ENCODE results near the gene CD2BP2. TPM values are rescaled to one million over a fixed set of nuclear protein-coding genes. Genes with fewer than 3 reads are reported as not detected.

The CD2BP2 gene
- total RNA-seq, 1 donor from 2014 or later = 70.8 TPM

DNA sequence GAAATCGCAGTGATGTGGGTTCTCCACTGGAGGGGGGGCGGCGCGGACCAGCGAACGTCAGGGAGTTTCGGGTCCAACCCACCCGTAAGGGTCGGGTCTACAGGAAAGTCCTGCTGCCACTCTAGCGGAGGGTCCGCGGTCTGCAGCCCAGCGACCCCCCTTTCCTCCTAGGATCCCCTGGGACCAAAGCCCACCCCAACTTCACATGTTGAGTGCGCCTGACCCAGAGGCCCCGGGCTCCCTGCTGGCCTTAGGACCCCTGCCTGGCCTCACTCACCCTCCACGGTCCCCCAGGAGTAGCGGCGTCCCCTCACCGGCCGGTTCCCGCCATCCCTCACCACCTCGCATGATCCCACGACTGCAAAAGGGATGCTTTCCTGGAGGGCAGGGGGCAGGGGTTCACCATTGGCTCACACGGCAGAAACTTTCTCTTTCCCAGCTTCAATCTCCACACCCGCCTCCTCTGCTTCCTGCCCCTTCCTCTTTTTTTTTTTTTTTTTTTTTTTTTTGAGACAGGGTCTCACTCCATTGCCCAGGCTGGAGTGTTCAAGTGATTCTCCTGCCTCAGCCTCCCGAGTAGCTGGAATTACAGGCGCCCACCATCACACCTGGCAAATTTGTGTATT, 24.2 kb upstream of the CD2BP2 start:
- intact Hi-C loops (cut with micrococcal nuclease) = loop anchor here (2.0 kb wide), 2 partner anchors 156 to 314 kb away; partner anchors contain the start of genes ALDOA and ZNF747

DNA sequence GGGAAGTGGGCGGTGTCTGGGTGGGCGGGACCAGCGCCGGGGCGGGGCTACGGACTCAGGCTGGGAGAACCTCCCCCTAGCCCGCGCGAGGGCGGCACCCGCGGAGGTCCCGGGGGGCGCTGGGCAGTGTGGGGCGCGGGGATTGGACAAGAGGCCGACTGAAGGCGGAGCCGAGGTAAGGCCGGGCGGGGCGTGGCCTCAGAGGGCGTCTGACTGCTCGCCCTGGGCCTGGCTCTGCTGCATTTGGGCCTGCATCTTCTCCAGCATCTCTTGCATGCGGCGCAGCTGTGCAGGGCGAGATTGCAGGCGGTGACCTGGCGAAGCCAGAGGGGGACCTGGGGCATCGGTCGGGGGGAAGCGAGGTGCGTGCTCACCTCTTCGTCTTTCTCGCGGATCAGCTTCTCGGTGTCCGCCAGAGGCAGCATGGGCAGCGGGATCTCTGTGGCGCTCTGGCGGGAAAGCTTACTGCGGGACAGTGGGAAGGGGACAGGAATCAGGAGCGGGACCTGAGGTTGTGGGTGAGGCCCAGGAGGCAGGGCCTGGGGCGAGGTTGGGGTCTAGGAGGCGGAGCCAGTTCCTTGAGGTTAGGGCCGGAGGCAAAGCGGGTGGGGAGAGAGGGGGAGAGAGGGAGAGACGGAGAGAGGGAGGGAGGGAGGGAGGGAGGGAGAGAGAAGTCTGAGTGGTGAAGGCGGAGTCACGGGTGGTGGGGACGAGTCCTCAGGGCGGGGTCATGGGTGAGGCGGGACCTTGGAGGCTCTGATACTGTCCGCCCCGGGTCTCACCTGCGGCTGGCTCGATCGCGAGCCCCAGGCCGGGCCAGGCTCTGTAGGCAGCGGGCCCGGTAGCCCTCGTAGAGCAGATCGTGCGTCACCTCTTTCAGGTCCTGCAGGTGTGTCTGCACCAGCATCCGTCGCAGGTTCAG, 23.4 kb upstream of the CD2BP2 start:
- intact Hi-C loops (cut with micrococcal nuclease) = loop anchor here (1.0 to 2.0 kb wide), 5 partner anchors 8 to 314 kb away; partner anchors contain the start of genes ALDOA, TBC1D10B, ZNF747 and ZNF771

DNA sequence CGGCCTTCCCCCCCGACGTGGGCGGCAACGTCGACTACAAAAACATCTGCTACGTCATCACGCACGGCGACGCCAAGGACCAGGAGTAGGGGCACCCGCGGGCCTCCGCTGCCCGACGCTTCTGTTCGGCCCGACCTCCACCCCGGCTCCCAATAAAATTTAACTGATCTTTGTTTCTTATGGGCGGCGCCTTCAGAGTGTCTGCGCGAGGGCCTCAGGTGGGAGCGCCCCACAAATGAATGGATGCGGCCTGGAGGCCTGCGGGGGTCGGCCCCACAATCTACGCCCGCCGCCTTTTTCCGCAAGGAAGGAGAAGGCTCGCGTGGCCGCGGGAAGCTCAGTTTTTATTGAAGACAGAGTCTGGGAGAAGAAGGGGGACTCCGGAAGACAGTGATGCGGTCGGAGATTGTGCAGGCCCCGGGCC, 22.7 kb upstream of the CD2BP2 start:
- intact Hi-C loops (cut with micrococcal nuclease) = loop anchor here (1.0 to 2.0 kb wide), 5 partner anchors 8 to 313 kb away; partner anchors contain the start of genes ALDOA, TBC1D10B, ZNF747 and ZNF771

DNA sequence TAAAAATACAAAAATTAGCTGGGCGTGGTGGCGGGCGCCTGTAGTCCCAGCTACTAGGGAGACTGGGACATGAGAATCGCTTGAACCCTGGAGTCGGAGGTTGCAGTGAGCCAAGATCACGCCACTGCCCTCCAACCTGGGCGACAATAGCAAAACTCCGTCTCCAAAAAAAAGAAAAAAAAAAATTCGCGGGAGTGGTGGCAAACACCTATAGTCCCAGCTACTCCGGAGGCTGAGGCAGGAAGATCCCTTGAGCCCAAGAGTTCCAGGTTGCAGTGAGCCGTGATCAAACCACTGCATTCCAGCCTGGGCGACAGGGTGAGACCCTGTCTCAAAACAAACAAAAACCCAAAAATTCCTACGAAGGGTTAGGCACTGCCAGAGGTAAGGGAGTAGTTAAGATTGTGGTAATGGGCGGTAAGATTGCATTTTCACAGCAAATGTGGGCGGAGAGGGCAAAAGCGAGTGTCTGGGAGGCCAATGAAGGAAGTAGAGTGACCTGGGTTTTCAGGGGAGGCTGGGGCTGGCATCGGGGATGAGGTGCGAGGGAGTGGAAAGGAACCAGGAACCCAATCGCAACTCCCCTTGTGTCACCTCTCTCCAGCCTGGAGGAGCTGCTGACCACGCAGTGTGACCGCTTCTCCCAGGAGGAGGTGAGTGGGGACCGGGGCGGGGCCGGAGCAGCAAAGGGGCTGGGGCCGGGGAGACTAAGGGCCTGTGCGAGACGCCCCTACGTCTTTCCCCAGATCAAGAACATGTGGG, 22.1 kb upstream of the CD2BP2 start:
- intact Hi-C loops (cut with micrococcal nuclease) = no loop called here

DNA sequence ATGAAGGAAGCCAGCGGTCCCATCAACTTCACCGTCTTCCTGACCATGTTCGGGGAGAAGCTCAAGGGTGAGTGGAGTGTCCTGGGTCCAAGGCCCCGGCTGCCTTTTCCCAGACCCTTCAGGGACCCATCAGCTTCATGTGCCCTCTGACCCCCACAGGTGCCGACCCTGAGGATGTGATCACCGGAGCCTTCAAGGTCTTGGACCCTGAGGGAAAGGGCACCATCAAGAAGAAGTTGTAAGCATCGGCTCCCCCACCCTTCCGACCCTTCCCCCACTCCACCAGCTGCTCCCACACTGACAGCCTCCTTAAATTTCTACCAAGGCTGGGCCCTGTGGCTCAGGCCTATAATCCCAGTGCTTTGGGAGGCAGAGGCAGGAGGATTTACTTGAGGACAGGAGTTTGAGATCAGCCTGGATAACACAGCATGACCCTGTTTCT, 21.4 kb upstream of the CD2BP2 start:
- intact Hi-C loops (cut with micrococcal nuclease) = no loop called here

DNA sequence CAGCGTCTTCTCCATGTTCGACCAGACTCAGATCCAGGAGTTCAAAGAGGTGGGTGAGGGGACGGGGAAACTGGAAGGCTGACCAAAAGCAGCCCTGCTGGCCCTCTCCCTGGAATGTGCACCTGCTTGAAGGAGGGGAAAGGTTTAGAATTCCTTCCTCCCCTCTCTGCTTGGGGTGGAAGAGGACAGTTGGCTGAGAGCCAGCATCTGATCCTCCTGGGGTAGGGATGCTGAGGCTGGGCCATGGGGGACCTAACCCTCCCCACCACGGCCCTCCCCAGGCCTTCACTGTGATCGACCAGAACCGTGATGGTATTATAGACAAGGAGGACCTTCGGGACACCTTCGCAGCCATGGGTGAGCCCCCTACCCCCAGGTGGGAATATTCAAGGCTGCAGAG, 20.8 kb upstream of the CD2BP2 start:
- intact Hi-C loops (cut with micrococcal nuclease) = no loop called here

DNA sequence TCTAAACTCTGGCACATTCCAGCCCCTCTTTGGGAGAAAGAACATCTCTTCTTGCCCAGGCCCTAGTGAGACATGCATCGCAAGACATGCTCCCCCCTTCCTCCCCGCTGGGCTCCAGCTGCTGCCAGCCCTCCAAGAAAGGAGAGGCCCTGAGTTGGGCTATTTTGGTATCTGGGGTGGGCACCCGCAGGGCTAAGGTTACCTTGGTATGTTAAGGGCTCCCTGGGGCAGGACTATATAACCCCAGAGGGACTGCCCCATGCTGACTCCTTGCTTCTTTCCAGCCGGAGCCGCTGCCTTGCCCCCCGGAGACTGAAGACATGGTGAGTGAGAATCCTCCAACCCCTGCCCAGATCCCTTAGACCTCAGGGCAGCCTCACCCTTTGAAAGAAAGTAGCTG, 19.4 kb upstream of the CD2BP2 start, which contains the start of gene MYL11:
MYL11 (plus strand) TSS at position 265 of the 400 bp plus-strand sequence; CDS start at position 321, 56 bp downstream.
- intact Hi-C loops (cut with micrococcal nuclease) = loop anchor here (5.0 kb wide), 1 partner anchor 98 kb away; the partner anchor contains the start of gene ITGAL

- intact Hi-C loops (cut with micrococcal nuclease) = loop anchor here (5.0 kb wide), 1 partner anchor 100 kb away; the partner anchor contains the start of gene ITGAL
Measured at GRCh38 chr16:30372725-30373124, 17.6 kb upstream of the CD2BP2 start.

DNA sequence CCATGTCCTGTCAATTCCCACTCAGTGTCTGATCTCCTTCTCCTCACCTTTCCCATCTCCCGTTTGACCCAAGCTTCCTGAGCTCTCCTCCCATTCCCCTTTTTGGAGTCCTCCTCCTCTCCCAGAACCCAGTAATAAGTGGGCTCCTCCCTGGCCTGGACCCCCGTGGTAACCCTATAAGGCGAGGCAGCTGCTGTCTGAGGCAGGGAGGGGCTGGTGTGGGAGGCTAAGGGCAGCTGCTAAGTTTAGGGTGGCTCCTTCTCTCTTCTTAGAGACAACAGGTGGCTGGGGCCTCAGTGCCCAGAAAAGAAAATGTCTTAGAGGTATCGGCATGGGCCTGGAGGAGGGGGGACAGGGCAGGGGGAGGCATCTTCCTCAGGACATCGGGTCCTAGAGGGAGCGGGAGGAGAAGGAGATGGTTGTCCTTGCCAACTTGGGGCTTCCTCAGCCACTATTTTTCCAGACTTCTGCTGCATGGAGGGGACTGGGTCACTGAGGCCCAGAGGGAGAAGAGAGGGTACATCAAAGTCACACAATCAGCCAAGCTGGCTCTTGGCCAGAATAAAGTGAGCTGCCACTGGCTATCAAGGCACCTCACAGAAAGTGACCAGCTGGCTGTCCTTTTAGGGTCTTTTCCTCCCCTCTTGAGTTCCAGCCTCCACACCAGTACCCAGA, 17.1 kb upstream of the CD2BP2 start:
- intact Hi-C loops (cut with micrococcal nuclease) = loop anchor here (5.0 kb wide), 1 partner anchor 100 kb away; the partner anchor contains the start of gene ITGAL

- intact Hi-C loops (cut with micrococcal nuclease) = loop anchor here (1.0 to 5.0 kb wide), 4 partner anchors 11 to 551 kb away; partner anchors contain the start of genes ALDOA, FBXL19, ITGAL and SEPTIN1
Measured at GRCh38 chr16:30371248-30371816, 16.2 kb upstream of the CD2BP2 start.

DNA sequence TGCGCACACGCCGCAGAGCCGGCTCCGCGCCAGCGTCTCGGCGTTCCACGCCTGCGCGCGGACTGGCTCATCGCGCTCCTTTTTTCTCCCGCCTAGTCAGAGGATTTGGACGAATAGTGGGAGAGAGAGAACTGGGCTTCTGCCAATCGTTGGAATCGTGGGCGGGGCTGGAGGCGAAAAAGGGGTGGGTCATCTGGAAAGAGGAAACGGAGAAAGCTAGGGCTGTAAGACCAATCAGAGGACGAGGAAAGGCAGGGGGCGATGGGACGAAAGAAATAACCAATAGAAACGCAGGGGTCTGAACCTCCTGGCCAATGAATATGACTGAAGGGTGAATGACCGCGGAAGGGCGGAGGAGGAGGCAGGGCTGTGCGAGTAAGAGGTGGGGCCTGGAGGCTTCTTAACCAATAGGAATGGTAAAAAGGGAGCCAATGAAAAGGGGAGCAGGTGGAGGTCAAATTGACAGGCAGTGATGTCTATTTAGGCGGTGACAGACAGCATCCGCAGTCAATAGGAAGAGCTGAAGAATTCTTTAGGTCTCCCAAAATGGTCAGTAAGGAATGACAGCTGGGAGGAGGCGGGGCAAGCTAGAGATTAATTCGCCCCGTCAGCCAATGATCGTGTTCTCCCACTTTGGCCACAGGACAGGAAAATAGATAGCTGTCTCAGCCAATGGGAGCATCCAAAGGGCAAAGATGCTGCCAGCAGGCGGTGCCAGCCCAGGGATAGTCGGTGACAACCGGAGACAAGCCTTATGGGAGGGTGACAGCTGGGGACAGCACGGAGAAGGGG, 15.5 kb upstream of the CD2BP2 start, which contains the start of gene TBC1D10B:
TBC1D10B (minus strand) TSS at position 39 of the 792 bp plus-strand sequence. CDS start 311 bp downstream, outside the sequence.
- intact Hi-C loops (cut with micrococcal nuclease) = loop anchor here (1.0 to 5.0 kb wide), 10 partner anchors 8 to 552 kb away; partner anchors contain the start of genes ALDOA, CD2BP2, FBRS and FBXL19

GRCh38 chr16:30369938-30370455, 14.9 kb upstream of the CD2BP2 start:
- intact Hi-C loops (cut with micrococcal nuclease) = loop anchor here (1.0 to 5.0 kb wide), 9 partner anchors 8 to 553 kb away; partner anchors contain the start of genes ALDOA, CD2BP2, FBRS and FBXL19

DNA sequence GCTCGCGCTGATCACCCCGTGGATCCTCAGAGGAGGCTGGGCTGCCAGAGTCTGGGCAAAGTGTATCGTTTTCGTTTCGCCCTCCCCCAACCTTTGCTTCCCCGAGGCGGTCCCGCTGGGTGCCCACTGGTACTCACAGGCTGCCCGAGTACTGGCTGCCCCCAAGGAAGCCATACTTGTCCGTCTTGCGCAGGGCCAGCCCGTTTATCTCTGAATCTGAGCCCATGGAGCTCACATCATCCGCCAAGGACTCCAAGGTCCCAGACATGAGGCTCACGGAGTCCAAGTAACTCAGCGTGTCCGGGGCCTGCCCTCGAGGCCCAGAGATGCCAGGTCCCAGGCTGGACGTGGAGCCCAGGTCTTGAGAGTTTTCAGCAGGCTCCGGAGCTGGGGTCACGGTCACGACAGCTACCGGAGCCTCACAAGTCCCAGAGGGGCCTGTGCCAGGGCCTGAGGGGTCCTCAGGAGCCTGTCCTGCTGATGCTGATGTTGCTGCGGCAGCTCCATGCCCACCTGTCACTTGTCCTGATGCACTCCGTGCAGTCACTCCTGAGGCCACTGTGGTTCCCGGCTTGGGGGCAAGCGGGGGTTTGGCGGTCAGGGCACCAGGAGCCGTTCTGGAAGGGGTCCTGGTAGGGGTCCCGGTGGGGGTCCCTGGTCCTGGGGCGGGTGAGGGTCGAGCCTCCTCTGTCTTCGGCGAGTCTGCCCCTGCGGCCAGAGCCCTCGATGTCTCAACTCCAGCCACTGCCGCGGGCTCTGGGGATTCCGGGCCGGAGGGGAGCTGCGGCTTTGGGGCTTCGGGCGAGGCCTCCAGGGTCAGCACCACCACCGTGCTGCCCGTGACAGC, 14.2 kb upstream of the CD2BP2 start:
- intact Hi-C loops (cut with micrococcal nuclease) = no loop called here

- intact Hi-C loops (cut with micrococcal nuclease) = no loop called here
Measured at GRCh38 chr16:30368792-30369090, 13.6 kb upstream of the CD2BP2 start.

- intact Hi-C loops (cut with micrococcal nuclease) = no loop called here
Measured at GRCh38 chr16:30368122-30368791, 13.1 kb upstream of the CD2BP2 start.

- intact Hi-C loops (cut with micrococcal nuclease) = no loop called here
Measured at GRCh38 chr16:30367349-30368009, 12.4 kb upstream of the CD2BP2 start.

DNA sequence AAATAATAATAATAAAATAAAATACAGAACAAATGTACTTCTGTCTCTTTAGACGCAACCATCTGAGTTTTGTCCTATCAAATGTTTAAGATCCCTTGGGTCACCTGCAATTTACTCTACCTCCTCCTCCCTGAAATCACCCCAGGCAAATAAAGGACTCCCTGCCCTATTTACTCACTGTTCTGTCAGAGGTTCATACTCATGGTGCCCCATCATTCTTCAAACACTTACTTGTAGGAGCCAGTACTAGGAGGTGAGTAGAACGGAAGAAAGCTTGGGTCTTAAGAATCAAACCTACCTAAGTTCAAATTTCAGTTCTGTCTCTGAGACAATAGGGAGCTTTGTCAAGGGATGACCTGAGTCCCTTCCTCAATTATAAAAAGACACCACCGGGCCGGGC, 11.4 kb upstream of the CD2BP2 start:
- intact Hi-C loops (cut with micrococcal nuclease) = no loop called here

Measured in T-helper 2 cell treated with Interferon-gamma antibody and Interleukin-4, amounts not matched to agents 100 ng/mL and 5 ng/mL, for 36 hours (primary cell).